Right hindlimb (tissue), 1 donor: ENCODE results near the gene PRRC2C.
"Not testable (repeated sequence)": the region's sequence is repeated elsewhere in the genome, so short reads cannot be mapped to it uniquely, and the experiment has no call there.

Experiments
- DNase-seq: peaks from one replicate; pipeline ENCODE4 v3.0.0-alpha.2; 2018

Gene PRRC2C

GRCh38 chr1:171500803-171501202, 15.5 kb downstream of the PRRC2C start:
- DNase-seq, result no peak

- DNase-seq, result no peak
These were observed 16.1 kb downstream of the PRRC2C start for GRCh38 chr1:171501305-171502024.

- DNase-seq, result no peak
These were observed 21.4 kb downstream of the PRRC2C start for GRCh38 chr1:171506525-171507304.

DNA sequence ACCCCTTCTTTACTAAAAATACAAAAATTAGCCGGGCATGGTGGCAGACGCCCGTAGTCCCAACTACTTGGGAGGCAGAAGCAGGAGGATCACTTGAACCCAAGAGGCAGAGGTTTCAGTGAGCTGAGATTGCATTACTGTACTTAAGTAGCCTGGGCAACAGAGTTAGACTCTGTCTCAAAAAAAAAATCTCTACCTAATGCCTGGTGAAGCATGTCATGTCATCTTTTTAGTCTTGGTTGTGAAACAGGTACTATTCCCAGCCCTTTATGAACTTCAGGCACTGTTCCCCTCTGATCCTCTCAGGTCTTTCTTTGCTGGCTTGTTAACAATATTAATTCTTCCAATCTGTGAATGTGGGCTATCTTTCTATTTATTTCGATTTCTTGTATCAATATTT, 22.1 kb downstream of the PRRC2C start:
- no peak for DNase-seq

DNA sequence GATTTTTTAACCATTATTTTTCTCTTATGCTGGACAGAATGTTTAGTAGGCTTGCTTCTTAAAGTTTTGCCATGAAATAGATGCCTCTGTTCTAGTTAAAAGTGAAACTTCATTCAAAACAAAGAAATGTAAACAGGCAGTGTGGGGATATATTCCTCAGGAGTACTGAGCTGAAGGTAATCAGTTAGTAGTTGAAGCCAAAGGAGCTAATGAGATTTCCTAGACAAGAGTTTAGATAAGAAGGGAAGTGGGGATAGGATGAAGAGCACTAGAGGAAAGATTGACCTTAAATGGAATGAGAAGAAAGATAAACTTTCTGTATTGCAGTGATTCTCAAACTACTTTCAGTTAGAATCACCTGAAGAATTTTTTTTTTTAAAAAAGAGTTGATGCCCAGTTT, 23.9 kb downstream of the PRRC2C start:
- no peak for DNase-seq

DNA sequence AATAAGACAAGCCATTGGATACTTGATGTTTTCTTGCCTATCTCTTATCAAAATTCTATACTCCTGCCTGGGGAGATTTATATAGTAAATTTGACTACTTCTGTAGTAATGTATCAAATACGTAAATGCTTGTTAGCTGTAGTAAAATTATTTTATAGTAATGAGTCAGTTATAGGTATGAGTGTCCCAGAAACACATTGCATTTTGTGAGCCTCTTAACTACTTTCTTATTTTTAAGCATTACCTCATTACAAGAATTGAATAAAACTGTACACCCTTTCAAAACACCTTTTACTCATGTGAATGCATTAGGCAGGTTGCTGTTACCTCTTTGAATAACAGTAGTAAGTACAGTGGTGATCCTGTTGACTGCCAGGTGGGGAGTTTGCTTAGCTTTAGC, 28.4 kb downstream of the PRRC2C start:
- DNase-seq, result no peak

GRCh38 chr1:171515299-171515698, 30.0 kb downstream of the PRRC2C start:
- DNase-seq, result no peak

DNA sequence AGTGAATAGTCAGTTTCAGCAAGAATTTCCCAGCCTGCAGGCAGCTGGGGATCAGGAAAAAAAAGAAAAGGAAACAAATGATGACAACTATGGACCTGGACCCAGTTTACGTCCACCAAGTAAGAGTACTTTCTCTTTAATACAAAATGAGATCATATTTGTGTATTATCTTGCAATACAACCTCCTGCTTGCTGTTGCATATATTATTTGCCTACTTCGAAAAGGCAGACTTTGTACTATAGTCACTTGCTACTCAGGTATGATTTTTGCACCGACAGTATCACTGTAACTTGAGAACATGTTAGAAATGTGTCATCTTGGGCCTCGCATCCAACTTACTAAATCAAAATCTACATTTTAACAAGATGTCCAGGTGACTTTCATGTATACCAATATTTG, 30.4 kb downstream of the PRRC2C start:
- DNase-seq, result no peak

DNA sequence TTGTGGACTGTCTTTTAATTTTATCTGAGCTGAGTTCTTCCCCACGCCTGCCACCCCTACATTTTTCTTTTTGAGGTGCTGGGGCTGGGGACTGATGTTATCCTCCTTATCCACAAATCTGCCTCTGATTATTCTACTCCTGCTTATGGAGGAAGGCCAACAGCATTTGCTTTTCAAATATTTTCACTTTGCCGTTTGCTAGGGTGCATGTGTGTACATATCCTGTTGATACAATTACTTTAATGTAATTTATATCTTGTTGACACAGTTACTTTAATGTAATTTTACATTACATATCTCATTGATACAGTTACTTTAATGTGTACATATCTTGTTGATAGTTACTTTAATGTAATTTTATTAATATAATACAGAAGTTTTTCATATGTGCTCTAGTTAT, 36.2 kb downstream of the PRRC2C start:
- DNase-seq, result no peak

- DNase-seq, result no peak
These were observed 45.3 kb downstream of the PRRC2C start for GRCh38 chr1:171530676-171531075.

DNA sequence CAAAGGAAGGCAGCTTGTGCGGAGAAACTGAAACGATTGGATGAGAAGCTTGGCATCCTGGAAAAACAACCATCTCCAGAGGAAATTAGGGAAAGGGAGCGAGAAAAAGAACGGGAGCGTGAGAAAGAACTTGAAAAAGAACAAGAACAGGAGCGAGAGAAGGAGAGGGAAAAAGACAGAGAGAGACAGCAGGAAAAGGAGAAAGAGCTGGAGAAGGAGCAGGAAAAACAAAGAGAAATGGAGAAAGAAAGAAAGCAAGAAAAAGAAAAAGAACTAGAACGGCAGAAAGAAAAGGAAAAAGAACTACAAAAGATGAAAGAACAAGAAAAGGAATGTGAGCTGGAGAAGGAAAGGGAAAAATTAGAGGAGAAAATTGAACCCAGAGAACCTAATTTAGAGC, 47.2 kb downstream of the PRRC2C start:
- no peak for DNase-seq

- no peak for DNase-seq
These were observed 60.2 kb downstream of the PRRC2C start for GRCh38 chr1:171545523-171545922.

- DNase-seq, result no peak
These were observed 64.7 kb downstream of the PRRC2C start for GRCh38 chr1:171550050-171550449.

GRCh38 chr1:171550598-171551100, 65.3 kb downstream of the PRRC2C start:
- DNase-seq, result not testable (repeated sequence)

DNA sequence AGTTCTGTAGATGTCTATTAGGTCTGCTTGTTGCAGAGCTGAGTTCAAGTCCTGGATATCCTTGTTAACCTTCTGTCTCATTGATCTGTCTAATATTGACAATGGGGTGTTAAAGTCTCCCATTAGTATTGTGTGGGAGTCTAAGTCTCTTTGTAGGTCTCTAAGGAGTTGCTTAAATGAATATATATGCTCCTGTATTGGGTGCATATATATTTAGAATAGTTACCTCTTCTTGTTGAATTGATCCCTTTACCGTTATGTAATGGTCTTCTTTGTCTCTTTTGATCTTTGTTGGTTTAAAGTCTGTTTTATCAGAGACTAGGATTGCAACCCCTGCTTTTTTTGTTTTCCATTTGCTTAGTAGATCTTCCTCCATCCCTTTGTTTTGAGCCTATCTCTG, 68.6 kb downstream of the PRRC2C start:
- not testable (repeated sequence) for DNase-seq

DNA sequence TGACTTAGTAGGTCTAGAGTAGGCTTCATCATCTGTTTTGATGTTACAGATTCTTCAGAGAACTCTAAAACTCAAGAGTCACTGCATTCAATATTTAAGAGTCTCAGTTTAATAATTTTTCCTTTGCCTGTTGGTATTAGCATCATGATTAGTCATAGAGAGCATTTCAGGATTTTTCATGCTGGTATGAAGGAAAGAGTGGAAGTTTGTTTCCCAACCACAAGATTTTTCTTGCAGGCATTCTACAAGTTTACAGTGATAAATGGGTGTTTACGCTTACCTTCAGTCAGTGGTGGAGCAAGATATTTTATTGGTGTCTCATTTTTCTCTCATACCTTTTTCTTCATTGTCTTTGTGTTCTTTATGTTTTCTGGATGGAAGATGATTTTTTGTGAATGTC, 78.3 kb downstream of the PRRC2C start:
- no peak for DNase-seq

DNA sequence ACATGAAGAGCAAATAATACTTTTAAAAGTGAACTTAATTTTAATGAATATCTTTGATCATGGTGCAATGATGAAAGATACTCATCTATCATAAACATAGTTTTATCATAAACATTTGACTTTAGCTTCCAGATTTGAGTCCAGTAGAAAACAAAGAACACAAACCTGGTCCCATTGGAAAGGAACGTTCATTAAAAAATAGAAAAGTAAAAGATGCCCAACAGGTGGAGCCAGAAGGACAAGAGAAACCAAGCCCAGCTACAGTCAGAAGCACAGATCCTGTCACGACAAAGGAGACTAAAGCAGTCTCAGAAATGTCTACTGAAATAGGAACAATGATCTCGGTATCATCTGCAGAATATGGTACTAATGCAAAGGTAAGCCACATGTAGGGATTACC, 81.1 kb downstream of the PRRC2C start:
- DNase-seq, result no peak

GRCh38 chr1:171570295-171570694, 85.0 kb downstream of the PRRC2C start:
- DNase-seq, result no peak

GRCh38 chr1:171576144-171576543, 90.8 kb downstream of the PRRC2C start:
- DNase-seq, result no peak

- no peak for DNase-seq
These were observed 95.9 kb downstream of the PRRC2C start for GRCh38 chr1:171581226-171581625.

GRCh38 chr1:171581766-171582165, 96.4 kb downstream of the PRRC2C start:
- DNase-seq, result no peak

DNA sequence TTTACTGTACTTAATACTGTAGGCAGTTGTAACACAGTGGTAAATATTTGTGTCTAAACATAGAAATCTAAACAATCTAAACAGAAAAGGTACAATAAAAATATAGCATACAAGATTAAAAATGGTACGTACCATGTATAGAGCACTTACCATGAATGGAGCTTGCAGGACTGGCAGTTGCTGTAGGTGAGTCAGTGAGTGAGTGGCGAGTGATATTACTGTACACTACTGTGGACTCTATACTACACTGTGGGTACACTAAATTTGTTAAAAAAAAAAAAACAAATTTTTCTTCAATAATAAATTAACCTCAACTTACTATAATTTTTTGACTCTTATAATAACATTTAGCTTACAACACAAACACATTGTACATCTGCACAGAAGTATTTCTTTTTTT, 97.3 kb downstream of the PRRC2C start:
- DNase-seq, result no peak

DNA sequence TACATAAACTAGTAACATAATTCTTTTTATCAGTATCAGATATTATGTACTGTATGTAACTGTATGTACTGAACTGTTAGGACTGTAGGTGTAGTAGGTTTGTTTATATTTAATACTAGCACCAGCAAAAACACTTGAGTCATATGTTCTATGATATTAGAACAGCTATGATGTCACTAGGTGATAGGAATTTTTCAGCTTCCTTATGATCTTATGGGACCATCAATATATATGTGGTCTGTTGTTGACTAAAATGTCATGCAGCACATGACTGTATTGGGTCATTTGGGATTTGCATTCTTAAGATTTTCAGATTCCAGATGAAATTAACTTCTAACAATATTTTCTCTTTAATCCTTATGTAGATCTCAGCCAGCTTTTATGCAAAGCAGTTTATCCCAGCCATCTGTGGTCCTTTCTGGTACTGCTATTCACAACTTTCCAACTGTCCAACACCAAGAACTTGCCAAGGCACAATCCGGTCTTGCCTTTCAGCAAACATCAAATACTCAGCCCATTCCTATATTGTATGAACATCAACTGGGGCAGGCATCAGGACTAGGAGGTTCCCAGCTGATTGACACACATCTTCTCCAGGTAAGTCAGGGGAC, 98.4 kb downstream of the PRRC2C start:
- DNase-seq, result no peak

DNA sequence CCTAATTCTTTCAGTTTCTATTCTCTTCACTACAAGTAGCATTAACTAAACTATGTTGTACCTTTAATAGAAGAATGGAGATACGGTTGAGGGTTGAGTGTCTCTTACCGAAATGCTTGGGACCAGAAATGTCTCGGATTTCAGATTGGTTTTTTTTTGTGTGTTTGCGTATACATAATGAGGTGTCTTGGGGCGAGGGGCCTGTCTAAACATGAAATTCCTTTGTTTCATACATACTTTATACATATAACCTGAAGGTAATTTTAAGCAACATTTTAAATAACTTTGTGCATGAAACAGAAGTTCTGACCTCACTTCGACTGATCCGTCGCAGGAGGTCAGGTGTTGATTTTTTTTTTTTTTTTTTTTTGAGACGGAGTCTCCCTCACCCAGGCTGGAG, 100.4 kb downstream of the PRRC2C start:
- DNase-seq, result no peak
